ENCODE results near the gene SEL1L. TPM values are rescaled to one million over a fixed set of nuclear protein-coding genes. Genes with fewer than 3 reads are reported as not detected.

The SEL1L gene
- total RNA-seq, 2 experiments from 2014 or later, result 46.4 to 55.4 TPM

GRCh38 chr14:81436296-81437138, 97.1 kb downstream of the SEL1L start:
- H3K4me1 Mint-ChIP-seq (ENCODE audit: low read depth), result peaks cover 13% of the 10 kb centered on the region
- H3K27me3 Mint-ChIP-seq, result peaks cover 65% of the 10 kb centered on the region
- no peaks in the 10 kb centered on the region for H3K36me3 Mint-ChIP-seq (ENCODE audit: low read depth)
- peak overlapping the region; percentile 58 for H3K4me3 Mint-ChIP-seq
- intact Hi-C loops (cut with micrococcal nuclease), result no loop called here
- CTCF ChIA-PET, result interaction anchor here (0.8 kb wide), 1 partner anchor 17 kb away, joined by 5 read pairs; no protein-coding TSS in a partner anchor
- DNase-seq (peak; percentile 38), ATAC-seq (peak; percentile 83)
- TF ChIP-seq CTCF (IDR thresholded peaks at IDR 0.05), result no peak
- H3K27ac Mint-ChIP-seq, result no peak overlapping the region
- POLR2A ChIA-PET, result interaction anchor here (0.8 kb wide), 1 partner anchor 215 kb away, joined by 3 read pairs; no protein-coding TSS in a partner anchor
- no peaks in the 10 kb centered on the region for H3K9me3 Mint-ChIP-seq

- no peak for TF ChIP-seq CTCF (IDR thresholded peaks at IDR 0.05)
- no peaks in the 10 kb centered on the region for H3K36me3 Mint-ChIP-seq (ENCODE audit: low read depth)
- H3K4me3 Mint-ChIP-seq, result peak overlapping the region; percentile 65
- peaks cover 61% of the 10 kb centered on the region for H3K27me3 Mint-ChIP-seq
- no peak overlapping the region for H3K27ac Mint-ChIP-seq
- peaks cover 13% of the 10 kb centered on the region for H3K4me1 Mint-ChIP-seq (ENCODE audit: low read depth)
- intact Hi-C loops (cut with micrococcal nuclease), result no loop called here
- ATAC-seq (peak; percentile 59), DNase-seq (peak; percentile 33)
- POLR2A ChIA-PET, result interaction anchor here (0.8 to 1.0 kb wide), 2 partner anchors 10 to 214 kb away, joined by 3 read pairs; no protein-coding TSS in a partner anchor
- CTCF ChIA-PET, result interaction anchor here (0.7 to 1.0 kb wide), 4 partner anchors 11 to 28 kb away, joined by 3 to 5 read pairs (median 3); no protein-coding TSS in a partner anchor
- H3K9me3 Mint-ChIP-seq, result no peaks in the 10 kb centered on the region
Measured at GRCh38 chr14:81435391-81436295, 98.0 kb downstream of the SEL1L start.

- no peak for DNase-seq
- H3K4me1 Mint-ChIP-seq (ENCODE audit: low read depth), result peaks cover 13% of the 10 kb centered on the region
- no peak for TF ChIP-seq CTCF (IDR thresholded peaks at IDR 0.05)
- intact Hi-C loops (cut with micrococcal nuclease), result no loop called here
- H3K27ac Mint-ChIP-seq, result no peak overlapping the region
- peaks cover 61% of the 10 kb centered on the region for H3K27me3 Mint-ChIP-seq
- POLR2A ChIA-PET, result interaction anchor here (1.0 kb wide), 1 partner anchor 9 kb away, joined by 3 read pairs; no protein-coding TSS in a partner anchor
- no peak for ATAC-seq
- H3K4me3 Mint-ChIP-seq, result peak overlapping the region; percentile 65
- H3K9me3 Mint-ChIP-seq, result no peaks in the 10 kb centered on the region
- H3K36me3 Mint-ChIP-seq (ENCODE audit: low read depth), result no peaks in the 10 kb centered on the region
- CTCF ChIA-PET, result interaction anchor here (0.7 to 1.0 kb wide), 3 partner anchors 10 to 28 kb away, joined by 3 read pairs; no protein-coding TSS in a partner anchor
Measured at GRCh38 chr14:81435048-81435390, 98.6 kb downstream of the SEL1L start.

- no peak for TF ChIP-seq CTCF (IDR thresholded peaks at IDR 0.05)
- H3K27me3 Mint-ChIP-seq, result peaks cover 58% of the 10 kb centered on the region
- H3K4me1 Mint-ChIP-seq (ENCODE audit: low read depth), result peaks cover 13% of the 10 kb centered on the region
- no peak for ATAC-seq
- POLR2A ChIA-PET, result no interaction called here
- peak; percentile 11 for DNase-seq
- H3K9me3 Mint-ChIP-seq, result no peaks in the 10 kb centered on the region
- no peak overlapping the region for H3K4me3 Mint-ChIP-seq
- no peaks in the 10 kb centered on the region for H3K36me3 Mint-ChIP-seq (ENCODE audit: low read depth)
- intact Hi-C loops (cut with micrococcal nuclease), result no loop called here
- H3K27ac Mint-ChIP-seq, result no peak overlapping the region
- CTCF ChIA-PET, result no interaction called here
Measured at GRCh38 chr14:81434230-81434629, 99.4 kb downstream of the SEL1L start.

All from activated CD8-positive, alpha-beta T cell treated with anti-CD3 and anti-CD28 coated beads for 36 hours (primary cell).